Activated T-helper 1 cell treated with Interleukin-2 at 50 U/mL for 16 hours (primary cell): ENCODE data around the gene PDHX.

Experiments used
- DNase-seq: peaks from one replicate; pipeline ENCODE4 v3.0.0-alpha.2; 2020; ENCODE audit warnings: low read depth

PDHX gene

DNA sequence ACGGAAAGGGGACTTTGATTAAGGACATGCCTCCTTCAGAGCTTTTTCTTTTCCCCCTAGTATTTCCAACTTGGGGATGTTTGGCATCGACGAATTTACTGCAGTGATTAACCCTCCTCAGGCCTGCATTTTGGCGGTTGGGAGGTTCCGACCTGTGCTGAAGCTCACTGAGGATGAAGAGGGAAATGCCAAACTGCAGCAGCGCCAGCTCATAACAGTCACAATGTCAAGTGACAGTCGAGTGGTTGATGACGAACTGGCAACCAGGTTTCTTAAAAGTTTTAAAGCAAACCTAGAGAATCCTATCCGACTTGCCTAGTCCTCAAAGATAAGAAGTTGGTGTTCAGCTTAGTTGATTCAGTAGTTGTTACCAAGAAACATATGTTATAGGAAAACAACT is 78.4 kb downstream of the PDHX start:
- DNase-seq: no peak

DNA sequence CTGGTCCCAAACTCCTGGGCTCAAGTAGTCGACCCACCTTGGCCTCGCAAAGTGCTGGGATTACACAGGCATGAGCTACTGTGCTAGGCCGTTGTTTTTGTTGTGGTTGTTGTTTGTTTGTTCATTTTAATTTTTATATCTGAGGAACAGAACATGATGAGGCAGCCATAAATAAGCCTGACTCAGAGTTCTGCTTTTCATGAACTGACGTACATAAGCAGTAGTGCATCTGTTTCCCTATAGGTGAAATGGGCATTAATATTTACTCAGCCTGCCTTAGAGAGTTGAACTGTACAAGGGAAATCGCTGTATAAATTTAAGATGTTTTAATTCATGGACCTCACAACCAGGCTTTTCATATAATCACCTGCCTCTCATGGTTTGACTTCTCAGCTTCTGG is 80.5 kb downstream of the PDHX start:
- DNase-seq: no peak

DNA sequence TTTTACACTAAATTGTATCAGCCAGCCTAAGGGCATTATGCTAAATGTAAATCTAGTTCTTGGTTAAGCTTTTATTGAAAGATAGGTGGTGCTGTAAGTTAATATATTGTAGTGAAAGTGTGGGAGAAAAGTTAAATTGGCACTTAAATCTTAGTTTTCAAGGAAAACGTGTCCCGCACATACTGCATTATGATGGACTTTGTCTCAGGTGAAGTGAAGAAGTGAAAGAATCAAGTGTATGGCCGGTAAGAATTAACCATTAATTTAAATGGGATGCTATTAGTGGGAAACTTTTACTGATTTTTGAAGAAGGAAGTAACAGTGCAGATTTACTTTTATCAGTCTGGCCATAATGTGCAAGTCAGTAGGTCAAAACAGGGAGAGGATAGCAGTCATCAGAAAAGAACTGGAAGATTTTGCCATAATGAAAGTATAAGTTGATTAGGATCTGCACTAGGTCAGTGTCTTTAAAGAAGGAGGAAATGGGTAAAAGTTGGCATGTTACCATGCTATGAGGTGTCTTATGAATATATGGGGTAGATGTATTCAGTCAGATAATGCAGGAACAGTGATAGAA is 81.6 kb downstream of the PDHX start:
- DNase-seq: no peak

DNA sequence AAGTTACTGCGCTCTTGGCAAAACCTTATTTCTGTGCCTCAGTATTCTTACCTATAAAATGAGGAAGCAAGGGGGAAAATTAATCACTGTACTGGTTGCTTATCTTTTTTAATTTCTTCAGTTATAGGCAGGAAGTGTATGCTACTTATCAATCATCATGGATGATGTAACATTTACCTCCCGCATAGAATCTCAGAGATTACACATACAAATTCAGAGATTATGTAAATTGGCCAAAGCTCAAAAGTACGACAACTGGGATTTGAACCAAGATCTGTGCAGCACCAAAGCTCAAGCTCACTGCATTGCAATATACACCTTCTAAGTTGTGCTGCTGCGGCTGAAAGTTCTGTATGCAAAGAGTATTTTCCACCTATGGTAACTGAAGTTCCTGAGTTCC is 83.0 kb downstream of the PDHX start:
- no peak for DNase-seq

DNA sequence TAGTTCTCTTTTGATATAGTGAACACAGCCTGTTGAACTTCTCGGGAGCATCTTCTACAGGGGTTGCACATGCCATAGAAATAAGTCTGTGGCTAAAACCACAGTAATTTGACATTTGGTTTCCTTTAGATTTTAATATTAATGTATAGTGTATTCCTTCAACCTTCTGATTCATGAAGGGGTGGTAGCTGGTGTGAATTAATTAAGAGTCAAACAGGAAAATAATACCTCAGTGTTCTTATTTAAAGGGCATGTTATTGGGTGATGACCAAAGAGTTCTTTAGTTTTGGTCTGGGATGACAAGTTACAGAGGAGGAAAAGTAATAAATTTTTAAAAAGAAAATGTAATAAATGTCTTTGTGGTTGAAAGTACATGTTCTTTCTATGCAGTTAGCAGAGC is 86.8 kb downstream of the PDHX start:
- DNase-seq: no peak

DNA sequence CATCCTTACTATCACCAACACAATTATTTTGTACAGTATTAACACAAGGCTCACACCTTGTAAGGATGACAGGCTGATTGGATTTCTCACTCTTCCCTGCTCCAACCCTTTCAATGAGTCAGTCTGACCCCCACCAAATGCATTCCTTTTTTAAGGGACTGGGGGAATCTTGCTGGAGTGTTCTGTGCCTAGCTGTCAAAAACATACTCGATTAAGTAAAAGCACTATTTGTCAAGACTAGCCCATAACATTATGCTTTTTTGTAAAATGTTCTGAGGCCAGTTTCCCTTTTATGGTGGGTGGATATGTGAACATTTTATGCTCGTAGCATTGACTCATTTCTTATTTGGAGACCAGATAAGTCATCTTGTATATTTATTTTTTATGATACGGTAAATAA is 87.2 kb downstream of the PDHX start:
- DNase-seq: no peak

DNA sequence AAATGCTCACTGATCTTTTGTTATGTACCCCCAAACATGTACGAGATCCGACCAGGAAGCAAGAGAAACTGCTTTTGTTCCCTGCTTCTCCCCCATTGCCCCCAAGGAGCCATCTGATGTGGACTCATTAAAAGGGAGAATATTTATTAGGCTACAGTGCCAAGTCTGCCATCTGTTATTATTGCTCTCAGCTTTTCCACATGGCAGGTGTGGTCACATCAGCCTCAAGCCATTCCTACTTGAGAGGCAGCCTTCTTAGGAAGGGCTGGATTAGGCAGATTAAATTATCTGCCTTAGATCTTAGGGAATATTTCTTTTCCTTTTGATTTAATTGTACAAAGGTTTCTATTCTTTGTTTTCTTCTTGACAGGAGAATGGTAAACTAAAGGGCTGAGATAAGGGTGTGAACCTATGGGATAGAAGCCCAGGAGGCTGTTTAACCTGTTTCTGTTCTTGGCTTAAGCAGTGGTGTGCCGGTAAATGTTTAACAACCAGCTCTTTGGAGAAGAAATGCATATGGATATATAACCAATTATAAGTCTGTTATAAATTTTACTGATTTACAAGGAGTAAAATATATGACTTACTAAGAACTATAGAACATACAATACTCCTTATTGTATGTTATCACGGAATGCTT is 88.8 kb downstream of the PDHX start:
- no peak for DNase-seq

DNA sequence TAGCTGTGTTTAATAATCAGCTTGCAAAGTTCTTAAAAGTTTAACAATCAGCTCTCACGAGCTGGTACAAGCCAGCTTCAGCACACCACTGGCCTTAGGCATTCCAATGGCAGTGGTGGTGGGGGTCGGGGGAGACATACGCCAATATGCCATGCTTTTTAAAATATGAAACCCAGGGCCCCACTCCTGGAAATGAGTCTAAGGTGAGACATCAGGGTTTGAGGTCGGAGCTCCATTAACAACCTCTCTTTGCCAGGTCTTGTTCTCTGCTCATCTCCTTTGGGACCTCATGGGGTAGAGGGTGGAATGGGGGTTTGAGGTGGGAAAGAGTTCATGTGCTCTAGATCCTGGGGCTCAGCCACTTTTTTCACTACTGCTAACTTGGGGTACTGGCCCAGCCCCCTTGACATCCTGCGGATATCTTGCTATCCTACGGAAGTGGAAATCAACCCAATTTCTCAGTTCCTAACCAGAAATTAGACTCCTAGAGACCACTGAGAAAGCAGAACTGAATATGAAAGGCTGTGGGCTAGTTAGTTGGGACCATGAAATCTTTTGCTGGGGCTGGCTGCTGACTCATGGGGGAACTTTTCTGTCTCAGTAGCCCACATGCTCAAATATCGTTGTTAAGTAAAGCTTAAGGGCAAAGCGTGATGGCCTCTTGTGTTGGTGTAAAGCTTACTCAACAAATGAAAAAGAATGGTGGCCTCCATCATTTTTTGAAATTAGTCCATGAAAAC is 90.1 kb downstream of the PDHX start:
- no peak for DNase-seq

DNA sequence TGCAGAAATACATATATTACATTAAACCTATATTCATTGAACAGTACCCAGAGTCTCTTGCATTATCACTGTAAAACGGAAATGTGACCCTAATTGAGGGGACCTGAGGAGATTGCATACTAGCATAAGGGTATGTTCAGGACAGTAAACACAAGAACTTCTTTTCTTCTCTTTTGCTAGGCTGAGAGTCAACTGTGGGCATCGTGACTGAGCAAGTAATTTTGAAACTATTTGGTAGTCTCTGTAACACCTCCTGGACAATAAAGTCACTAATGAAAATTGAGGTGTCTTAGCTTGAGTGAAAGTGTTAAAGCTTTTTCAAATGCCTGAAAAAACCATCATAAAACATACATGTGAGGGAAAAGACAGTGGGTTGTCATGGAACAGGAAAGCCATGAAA is 90.9 kb downstream of the PDHX start:
- no peak for DNase-seq

DNA sequence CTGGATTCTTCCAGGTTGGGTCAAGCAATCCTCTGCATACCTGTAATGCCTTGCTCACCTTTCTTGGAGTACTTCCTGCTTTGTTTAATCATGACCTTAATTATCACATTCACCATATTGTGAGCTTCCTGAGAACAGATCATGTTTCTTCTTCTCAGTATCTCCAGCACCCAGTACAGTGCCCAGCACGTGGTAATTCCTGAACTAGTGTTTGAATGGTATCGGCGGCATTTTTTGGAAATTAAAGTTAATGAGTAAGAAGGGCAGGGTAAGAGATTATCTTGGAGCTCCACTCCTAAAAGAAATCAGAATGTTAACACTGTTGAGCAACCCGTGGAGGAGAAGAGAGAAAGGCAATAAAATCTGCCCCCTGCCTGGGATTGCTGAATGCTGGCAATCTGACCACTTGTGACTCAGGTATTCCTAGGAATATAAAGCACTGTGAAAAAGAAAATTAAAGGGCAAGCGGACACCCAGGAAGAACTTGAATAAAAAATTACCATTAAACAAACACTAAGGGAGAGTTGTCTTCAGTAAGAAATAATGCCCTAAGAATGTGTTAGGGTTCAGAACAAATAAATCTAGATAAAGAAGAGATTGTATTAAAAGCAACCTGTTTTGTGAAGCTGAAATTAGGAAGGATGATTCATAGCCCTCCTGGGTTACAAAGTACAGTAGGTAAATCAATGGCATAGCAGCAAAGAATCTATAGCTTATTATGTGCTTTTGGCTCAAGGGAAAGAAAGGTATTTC is 92.9 kb downstream of the PDHX start:
- no peak for DNase-seq

DNA sequence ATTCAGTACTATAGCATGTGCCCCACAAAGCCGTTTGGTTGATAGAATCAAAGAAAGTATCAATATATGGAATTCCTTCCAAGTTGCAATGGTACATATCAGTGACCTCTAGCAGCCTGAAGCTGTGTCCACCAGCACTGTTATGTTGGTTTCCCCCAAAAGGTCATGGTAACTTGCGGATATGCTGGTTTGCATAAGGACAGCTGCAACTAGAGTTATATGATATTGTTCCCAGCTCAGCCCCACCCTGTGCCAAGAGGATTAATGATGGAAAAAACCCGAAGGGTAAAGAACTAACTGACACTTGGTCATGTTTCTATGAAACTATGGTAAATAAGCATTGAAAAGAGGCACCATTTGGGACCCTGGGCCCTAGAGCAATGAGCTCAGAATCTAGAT is 93.5 kb downstream of the PDHX start:
- no peak for DNase-seq

DNA sequence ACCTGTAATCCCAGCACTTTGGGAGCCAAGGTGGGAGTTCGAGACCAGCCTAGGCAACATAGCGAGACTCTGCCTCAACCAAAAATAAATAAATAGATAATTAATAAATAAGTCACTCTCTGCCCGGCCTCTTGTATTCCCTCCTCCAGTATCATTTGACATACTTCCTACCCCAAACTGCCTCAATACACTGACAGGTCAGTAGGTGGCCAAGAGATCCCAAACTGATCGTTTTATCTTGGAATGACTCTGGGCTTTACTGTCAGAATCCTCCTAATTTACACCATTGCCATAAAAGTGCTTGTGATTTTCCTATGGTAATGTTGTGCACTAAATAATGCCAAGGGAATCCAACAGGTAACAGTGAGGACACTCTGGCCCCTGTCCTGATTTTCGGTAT is 94.2 kb downstream of the PDHX start:
- DNase-seq: no peak

DNA sequence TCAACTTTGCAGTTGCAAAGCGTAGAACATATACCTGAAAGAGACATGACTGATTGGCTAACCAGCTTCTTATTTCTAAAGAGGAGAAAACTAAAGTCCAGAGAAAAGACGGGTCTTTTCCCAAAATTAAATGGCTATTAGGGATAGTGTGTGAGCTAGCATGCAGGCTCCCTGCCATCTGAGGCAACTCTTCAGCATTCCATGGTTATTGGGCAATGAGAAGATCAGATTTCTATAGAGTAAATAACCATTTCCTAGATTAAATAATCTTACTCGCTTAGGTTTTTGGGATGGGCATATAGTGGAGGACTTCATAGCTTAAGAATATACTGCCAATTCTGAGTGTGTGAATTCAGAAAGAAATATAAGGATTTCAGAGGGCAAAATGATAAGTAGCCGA is 95.0 kb downstream of the PDHX start:
- DNase-seq: no peak

DNA sequence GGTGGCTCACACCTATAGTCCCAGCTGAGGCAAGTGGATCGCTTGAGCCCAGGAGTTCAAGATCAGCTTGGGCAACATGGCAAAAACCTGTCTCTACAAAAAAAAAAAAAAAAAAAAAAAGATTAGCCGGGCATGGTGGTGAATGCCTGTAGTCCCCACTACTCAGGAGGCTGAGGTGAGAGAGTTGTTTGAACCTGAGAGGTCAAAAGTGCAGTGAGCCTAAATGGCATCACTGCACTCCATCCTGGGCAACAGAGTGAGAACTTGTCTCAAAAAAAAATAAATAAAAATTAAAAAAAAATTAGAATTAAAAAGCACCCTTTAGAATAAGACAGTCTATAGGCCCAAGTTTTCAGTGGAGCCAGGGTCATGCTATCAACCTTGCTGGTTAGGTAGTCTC is 95.5 kb downstream of the PDHX start:
- DNase-seq: no peak

DNA sequence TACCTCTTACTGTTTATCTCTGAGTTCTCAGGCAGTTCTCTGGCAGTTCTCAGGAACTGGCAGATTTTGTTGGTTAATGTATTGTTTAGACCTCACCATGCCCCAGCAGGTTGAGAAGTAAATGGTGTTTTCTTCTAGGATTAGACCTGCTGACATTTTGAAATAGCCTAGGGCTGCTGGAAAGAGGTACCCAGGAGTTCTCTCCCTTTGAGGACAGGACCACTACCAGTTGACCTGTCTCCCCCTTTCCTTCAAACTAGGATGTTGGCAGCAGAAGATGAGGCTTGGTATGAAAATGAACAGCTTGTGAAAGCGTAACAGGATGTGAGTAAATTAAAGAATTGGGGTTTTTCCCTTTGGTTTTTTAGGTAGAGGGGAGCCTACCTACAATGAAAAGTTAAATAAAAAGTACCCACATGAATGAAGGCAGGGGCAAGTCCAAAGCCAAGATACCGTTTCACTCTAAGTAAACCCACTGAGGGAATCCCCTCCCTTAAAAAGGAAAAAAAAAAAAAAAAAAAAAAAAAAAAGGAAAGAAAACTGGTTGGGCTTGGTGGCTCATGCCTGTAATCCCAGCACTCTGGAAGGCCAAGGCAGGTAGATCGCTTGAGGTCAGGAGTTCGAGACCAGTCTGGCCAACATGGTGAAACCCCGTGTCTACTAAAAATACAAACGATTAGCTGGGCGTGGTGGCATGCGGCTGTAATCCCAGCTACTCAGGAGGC is 96.2 kb downstream of the PDHX start:
- no peak for DNase-seq

DNA sequence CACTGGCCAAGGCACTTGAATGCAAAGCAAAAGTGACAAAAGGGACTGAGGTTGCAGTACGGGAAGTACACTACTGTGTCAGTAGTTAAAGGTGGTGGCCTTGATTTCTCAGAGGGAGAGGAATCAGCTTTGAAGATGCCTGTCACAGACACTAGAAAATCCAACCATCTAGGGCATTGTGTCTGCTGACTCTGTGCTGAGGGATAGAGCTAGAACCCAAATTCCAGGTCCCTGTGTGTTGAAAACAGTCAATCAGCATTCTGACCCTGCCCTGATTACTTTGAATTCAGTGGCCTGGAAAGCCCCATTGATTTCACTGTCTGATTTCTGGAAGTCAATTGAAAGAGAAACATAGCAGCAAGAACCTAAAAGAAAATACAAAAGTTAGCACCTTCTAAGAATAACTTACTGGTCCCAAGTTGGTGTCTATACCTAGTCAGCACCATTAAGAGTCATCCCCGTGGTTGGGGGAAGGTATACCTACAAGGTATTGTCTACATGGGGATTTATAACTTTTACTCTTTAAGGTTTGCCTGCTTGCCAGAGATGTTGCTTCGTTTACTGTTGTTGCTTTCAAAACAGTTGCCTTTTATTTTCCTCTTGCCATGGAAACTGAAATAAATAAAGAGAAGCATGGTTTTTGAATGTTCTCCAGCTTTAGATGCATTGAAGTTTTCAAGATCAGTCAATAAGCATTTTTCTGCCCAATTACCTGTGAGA is 97.3 kb downstream of the PDHX start:
- DNase-seq: no peak

DNA sequence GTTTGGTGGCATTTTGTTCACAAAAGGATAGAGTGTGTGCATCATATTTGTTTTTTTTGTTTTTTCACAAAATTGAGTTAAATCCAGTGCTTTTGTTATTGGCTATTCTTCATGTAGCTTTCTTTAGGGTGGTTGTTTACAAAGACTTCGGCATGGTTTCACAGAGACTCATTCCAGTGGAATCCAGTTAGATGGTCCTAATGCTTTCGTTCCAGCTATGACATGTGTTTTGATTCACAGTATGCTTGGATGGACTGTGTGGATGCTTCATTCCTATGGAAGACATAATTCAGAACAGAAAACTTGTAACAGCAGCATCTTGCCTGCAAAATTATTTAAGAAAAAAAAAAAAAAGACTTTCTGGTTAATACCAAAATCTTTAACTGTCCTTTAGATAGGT is 97.9 kb downstream of the PDHX start:
- DNase-seq: no peak

DNA sequence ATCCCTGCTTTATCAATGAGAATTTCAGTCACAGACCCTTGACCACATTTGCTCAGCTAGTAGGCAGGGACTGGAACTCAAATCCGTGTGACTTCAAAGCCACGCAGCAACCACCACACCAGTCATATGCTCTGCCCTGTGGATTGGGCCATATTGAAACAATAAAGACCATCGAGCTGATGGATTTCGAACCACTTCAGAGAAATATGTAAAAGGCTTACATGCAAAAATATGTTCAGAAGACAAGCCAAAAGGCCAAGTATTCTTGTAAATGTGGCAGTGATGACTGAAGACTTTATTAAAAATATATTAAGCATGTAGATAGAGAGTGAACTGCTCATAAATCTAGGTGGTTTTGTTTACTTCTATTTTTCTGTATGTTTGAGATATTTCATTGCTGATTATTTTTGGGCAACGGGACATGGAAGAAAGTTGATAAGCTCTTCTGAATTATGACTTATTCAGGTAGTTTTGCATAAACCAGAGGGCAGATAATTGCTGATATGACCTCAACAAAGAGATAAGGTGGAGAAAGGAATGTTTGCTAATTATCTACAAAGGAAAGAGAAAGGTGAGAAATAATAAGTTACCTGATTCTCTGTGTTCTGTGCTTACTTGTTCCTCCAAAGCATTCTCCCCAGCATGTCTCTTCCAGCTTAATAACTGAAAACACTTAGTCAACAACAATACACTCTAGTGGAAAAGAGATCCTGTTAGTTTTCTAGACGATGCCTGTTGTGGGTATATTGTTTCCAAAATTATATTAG is 99.4 kb downstream of the PDHX start:
- no peak for DNase-seq

DNA sequence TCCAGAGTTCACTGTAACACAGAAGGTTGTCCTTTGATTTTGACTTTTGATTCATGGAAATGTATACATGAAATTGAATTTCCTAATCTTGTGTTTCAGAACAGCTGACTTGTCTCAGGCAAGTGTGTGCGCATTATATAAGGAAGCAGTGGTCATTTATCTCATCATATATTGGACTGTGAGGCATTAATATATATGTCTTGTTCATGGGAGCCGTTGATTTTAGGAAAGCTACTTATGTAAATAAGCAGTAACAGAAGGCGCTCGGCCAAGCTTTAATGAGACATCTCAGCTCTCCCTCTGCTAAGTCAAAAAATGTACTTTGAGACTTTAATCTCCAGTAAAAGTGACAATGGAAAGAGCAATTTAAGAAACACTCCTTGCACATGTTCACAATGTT is 100.5 kb downstream of the PDHX start:
- no peak for DNase-seq

DNA sequence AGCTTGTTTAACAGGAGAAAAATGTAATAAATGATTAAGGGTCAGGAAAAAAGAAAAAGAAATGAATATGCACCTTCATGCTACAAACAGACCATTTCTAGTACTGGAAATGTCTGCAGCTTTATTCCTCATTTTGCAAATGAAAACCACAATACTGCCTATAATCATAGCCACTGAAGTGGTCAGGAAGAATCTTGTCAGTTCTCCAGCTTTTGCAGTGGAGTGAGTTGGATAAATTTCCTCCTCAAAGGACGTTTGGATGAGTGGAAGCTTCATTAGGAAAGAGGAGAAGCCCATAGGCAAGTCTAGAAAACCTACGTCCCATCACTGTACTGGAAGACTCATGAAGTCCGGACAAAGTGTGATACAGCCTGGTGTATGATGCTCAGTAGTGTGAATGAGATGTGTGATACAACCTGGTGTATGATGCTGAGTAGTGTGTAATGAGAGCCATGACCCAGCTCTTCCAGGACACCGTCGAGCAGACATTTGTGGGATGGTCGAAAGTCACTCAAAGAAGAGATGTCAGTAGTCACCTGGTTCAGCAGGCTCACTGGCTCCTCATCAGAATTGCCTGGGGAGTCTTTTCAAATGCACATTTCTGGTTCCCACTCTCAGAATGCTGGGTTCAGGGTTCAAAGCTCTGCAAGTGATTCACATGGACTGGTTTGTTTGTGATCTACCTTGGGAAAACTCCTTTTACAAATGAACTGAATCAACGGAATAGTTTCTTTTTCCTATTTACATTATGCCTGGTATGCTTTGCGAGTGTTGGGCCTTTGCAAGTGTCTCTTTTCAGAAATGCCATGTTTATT is 101.3 kb downstream of the PDHX start:
- no peak for DNase-seq
